Panc1 (cell line): ENCODE results near the gene SLC43A2.

Source experiments
- POLR2AphosphoS5 ChIP-seq: IDR thresholded peaks from 2 replicates; pipeline ENCODE4 v1.6.1; 2012; ENCODE audit warnings: mild to moderate bottlenecking, low read depth, low read length, moderate library complexity
- SIN3A ChIP-seq: IDR thresholded peaks from 2 replicates; pipeline ENCODE4 v1.6.1; 2012; ENCODE audit warnings: low read depth, mild to moderate bottlenecking, low read length, moderate library complexity, borderline replicate concordance; ENCODE audit not compliant: insufficient read depth
- TF ChIP-seq, protein P1 (sequence below): fragments of 450-650 bp; IDR thresholded peaks from 2 replicates; pipeline ENCODE4 v1.5.1; 2017; ENCODE audit warnings: mild to moderate bottlenecking

DNA sequence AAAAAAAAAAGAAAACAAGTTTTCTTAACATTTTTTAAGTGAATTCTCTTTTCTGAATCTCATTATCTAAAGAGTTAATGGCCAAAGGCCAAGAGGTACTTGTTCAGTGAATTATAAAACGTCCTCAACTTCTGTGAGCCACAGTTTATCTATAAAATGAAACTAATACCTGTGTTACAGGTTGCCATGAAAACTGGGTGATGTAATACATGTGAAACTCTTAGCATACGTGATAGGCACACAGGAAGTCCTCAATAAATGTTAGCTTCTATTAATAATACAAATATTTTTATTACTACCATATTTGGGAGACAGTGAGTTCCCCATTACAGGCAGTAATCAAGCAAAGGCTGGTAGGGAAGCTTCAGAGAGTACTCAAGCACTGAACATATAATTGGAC, 98.8 kb downstream of the SLC43A2 start:
- TF ChIP-seq, protein P1, sequence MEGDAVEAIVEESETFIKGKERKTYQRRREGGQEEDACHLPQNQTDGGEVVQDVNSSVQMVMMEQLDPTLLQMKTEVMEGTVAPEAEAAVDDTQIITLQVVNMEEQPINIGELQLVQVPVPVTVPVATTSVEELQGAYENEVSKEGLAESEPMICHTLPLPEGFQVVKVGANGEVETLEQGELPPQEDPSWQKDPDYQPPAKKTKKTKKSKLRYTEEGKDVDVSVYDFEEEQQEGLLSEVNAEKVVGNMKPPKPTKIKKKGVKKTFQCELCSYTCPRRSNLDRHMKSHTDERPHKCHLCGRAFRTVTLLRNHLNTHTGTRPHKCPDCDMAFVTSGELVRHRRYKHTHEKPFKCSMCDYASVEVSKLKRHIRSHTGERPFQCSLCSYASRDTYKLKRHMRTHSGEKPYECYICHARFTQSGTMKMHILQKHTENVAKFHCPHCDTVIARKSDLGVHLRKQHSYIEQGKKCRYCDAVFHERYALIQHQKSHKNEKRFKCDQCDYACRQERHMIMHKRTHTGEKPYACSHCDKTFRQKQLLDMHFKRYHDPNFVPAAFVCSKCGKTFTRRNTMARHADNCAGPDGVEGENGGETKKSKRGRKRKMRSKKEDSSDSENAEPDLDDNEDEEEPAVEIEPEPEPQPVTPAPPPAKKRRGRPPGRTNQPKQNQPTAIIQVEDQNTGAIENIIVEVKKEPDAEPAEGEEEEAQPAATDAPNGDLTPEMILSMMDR: no peak
- TF ChIP-seq POLR2AphosphoS5 (no peak), SIN3A (no peak)
